GM13977 (cell line): Measurements from ENCODE around the gene GPR15LG.
A peak's percentile ranks its signal among the peaks of the same experiment; 100 is the strongest.

ENCODE experiments used
- DNase-seq: peaks from one replicate; pipeline ENCODE4 v3.0.0; 2012; ENCODE audit warnings: low spot score
- in situ Hi-C: fragments of 300-500 bp; cut with MboI; formaldehyde crosslinking; loops from one replicate; pipeline ENCODE4 v1.12.0; 2022; ENCODE audit warnings: low sequenced_read_pairs, low pct_unique_long_range_greater_than_20kb, mixed read lengths, inconsistent platforms; ENCODE audit not compliant: unreplicated experiment
- TF ChIP-seq, protein P1 (sequence below): IDR thresholded peaks from 2 replicates; pipeline ENCODE4 v1.5.1; 2012; ENCODE audit warnings: mild to moderate bottlenecking, control low read depth; ENCODE audit not compliant: insufficient read depth; ENCODE audit errors: extremely low read depth, missing control alignments

GPR15LG gene

DNA sequence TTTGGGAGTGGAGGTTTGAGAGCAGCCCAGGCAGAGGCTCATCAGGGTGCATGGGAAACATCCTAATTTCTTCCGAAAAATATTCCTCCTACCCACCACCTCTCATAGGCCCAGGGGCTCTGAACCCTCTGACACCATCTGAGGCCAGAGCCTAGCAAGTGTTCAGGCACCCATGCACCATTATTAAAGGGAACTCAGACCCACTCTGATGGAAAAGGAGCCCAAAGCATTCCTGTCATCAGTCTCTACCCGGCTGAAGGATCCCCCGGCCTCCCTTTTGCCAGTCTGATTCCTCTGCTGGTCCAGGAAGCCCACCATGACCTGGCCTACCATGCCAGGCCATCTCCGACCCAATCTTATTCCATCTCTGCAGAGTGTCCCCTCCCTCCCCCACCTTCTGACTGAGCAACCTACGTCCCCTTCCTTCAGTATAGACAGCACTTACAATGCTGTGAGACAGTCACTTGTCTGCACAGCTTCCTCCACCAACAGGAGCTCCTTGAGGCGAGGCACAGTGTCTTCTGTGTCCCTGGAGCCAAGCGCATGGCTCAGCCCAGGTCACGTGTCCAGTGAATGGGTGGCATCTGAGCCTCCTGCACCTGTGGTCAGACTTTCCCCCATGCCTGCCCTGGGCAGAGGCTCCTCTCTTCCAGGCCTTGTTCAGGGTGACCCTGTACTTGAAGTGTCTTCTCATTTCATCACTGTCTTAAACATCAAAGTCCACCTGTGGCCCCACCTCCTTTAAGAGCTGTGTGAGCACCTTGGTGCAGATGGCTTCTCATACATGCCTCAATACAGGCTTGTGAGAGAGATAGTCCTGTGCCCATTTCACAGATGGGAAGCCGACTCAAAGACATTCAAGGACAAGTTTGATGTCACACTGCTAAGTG is 889 bp upstream of the GPR15LG start:
- TF ChIP-seq, protein P1, sequence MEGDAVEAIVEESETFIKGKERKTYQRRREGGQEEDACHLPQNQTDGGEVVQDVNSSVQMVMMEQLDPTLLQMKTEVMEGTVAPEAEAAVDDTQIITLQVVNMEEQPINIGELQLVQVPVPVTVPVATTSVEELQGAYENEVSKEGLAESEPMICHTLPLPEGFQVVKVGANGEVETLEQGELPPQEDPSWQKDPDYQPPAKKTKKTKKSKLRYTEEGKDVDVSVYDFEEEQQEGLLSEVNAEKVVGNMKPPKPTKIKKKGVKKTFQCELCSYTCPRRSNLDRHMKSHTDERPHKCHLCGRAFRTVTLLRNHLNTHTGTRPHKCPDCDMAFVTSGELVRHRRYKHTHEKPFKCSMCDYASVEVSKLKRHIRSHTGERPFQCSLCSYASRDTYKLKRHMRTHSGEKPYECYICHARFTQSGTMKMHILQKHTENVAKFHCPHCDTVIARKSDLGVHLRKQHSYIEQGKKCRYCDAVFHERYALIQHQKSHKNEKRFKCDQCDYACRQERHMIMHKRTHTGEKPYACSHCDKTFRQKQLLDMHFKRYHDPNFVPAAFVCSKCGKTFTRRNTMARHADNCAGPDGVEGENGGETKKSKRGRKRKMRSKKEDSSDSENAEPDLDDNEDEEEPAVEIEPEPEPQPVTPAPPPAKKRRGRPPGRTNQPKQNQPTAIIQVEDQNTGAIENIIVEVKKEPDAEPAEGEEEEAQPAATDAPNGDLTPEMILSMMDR: no peak
- in situ Hi-C loops: no loop called here
- DNase-seq: peak; percentile 16

DNA sequence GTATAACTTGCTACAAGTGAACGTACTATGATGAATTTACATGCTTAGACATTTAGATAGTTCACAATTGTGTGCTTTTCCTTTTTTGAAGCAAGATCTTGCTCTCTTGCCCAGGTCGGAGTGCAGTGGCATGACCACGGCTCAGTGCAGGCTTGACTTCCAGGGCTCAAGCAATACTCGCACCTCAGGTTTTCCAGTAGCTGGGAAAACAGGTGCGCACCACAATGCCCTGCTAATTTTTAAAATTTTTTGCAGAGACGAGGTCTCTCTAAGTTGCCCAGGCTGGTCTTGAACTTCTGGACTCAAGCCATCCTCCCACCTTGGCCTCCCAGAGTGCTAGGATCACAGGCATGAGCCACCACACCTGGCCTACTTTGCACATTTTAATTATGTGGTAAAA is 1.8 kb downstream of the GPR15LG start:
- DNase-seq: no peak
- TF ChIP-seq, protein P1: no peak

DNA sequence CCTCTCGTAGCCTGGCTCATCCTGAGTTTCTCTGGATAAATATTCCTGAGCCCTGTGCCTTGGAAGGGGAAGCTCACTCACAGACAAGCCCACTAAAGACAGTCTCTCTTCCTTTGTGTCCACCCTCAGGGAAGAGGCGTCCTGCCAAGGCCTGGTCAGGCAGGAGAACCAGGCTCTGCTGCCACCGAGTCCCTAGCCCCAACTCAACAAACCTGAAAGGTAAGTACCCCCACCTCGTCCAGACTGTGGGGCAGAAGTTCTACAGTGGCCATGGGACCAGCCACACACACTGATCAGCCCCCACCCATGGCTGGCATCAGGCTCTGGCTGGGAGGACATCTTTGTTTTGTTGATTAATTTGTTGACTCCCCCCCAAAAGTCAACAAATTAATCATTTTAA is 2.8 kb downstream of the GPR15LG start:
- no peak for DNase-seq

More for the DNA sequence above, 1.8 kb downstream of the GPR15LG start:
- in situ Hi-C loops: no loop called here

DNA sequence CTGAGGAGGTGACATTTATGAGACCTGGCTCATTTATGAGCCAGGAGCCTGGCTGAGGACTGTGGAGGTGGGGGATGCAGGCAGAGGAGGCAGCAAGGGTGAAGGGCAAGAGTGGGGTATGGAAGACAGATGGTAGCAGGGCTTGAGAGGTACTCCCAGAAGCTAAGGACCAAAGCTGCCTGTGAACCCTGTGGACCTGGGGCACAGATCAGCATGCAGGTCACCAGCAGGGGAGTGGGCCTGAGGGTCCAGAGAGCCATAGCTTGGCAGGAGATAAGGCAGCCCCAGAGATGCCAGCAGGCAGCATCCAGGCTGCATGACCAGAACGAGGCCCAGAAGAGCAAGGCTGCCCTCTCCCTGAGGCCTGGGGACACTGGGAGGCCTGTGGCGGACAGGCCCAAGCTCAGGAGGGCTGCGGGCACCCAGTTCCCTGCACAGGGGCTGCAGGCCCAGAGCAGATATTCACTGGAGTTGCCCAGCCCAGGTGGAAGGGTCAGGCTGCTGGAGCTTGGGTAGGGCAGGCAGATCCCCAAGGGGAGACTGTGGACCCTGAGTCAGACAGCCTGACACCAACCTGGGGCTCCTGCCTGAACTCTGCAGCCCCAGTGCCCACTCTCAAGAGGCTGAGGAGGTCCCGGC is 3.4 kb downstream of the GPR15LG start:
- TF ChIP-seq, protein P1: no peak
- in situ Hi-C loops: no loop called here
- peak; percentile 12 for DNase-seq

More for the DNA sequence above, 2.8 kb downstream of the GPR15LG start:
- TF ChIP-seq, protein P1: no peak
- in situ Hi-C loops: no loop called here

DNA sequence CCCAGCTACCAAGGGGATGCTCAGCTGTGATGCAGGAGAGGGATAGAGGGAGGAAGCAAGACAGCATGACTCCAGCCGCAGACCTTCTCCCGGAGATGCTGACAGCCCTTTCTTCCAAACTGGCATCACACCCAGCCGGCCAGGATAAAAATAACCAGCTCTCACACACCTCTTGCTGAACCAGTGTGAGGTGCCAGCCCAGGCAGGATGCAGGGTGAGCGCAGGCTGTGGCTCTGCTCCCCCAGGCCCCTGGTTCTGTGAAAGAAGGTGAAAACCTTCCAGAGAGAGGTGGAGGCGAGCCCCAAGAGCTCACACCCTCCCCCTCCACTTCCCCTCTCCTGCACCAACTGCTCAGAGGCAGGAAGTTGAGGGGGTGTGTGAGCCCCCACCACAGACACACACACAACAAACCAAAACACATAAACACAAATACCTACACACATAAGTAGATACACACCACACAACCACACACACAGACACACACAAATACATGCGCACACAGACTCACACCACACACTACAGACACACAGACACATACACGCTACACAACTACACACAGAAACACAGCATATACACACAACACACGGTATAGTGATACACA is 4.0 kb downstream of the GPR15LG start:
- peak; percentile 35 for DNase-seq
- in situ Hi-C loops: no loop called here
- TF ChIP-seq, protein P1: no peak

DNA sequence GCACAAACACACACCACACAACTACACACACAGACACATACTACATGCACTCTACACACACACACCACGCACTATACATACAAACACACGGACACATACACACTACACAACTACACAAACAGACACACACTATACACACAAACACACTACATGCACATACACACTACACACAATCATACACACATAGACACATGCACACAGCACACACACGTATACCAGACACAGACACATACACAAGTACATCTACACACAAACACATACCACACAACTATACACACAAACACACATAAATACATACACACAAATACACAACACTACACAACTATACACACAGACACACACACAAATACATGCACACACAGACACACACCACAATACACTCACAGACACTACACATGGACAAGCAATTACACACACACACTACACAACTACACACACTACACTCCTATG is 4.6 kb downstream of the GPR15LG start:
- DNase-seq: no peak
- in situ Hi-C loops: no loop called here
- TF ChIP-seq, protein P1: no peak
